Uterus (tissue), 4 donors: Measurements from ENCODE around the gene CENPX. TPM values are rescaled to one million over a fixed set of nuclear protein-coding genes. Genes with fewer than 3 reads are reported as not detected.

ENCODE experiments used
- DNase-seq, 2 donors: peaks; one replicate each; pipeline ENCODE4 v3.0.0-alpha.2; 2019 to 2020
- H3K27ac ChIP-seq, 2 donors: fragments of 200-600 bp; sonication (generic); 1 replicate in 1 of 2; 2 replicates in 1 of 2; pipeline ENCODE4 v1.5.1; 2016 to 2018
- H3K27me3 ChIP-seq, 2 donors: fragments of 200-600 bp; sonication (generic); one replicate each; pipeline ENCODE4 v1.5.1; 2018 to 2019; ENCODE audit warnings: control low read depth in 1 of 2
- H3K36me3 ChIP-seq, 2 donors: fragments of 200-600 bp; sonication (generic); one replicate each; pipeline ENCODE4 v1.5.1; 2019; ENCODE audit warnings: control low read depth in 1 of 2
- H3K4me1 ChIP-seq, 2 donors: fragments of 200-600 bp; sonication (generic); one replicate each; pipeline ENCODE4 v1.5.1; 2018 to 2019; ENCODE audit warnings: control low read depth in 1 of 2
- H3K4me3 ChIP-seq, 2 donors: fragments of 200-600 bp; sonication (generic); 1 replicate in 1 of 2; 2 replicates in 1 of 2; pipeline ENCODE4 v1.5.1; 2018 to 2019; ENCODE audit warnings: mild to moderate bottlenecking in 1 of 2
- H3K9me3 ChIP-seq, 2 donors: fragments of 200-600 bp; sonication (generic); one replicate each; pipeline ENCODE4 v1.5.1; 2019; ENCODE audit warnings: control low read depth in 1 of 2
- POLR2A ChIP-seq, 2 donors: fragments of 450-650 bp; IDR thresholded peaks; one replicate each; pipeline ENCODE4 v1.6.1; 2016; ENCODE audit warnings: antibody characterized with exemption in 2 of 2, mild to moderate bottlenecking in 1 of 2, moderate library complexity in 1 of 2
- intact Hi-C: fragments of 100-400 bp; cut with DNase I; formaldehyde crosslinking; loops from one replicate; pipeline ENCODE4 v1.15.1; 2023; ENCODE audit warnings: low total_unique reads
- total RNA-seq, 4 donors: library from RNA; depleted of rRNA in 3 of 4; stranded (reverse); fragments of >200 nt in 3 of 4; gene quantifications; one replicate each; pipeline versions ENCODE4 v1.1.0 to v1.2.4, GENCODE V29; 2014 to 2023
- TF ChIP-seq, protein P1 (sequence below), 4 experiments: fragments of 200-600 bp in 2 of 4; fragments of 450-650 bp in 2 of 4; sonication (generic) in 2 of 4; IDR thresholded peaks; one replicate each; pipeline ENCODE4 v1.5.1; 2016 to 2019; ENCODE audit warnings: antibody characterized with exemption in 4 of 4, mild to moderate bottlenecking in 2 of 4, moderate library complexity in 1 of 4
- donor health status: DM: yes; HTN: yes; CAD: no.

CENPX gene
- total RNA-seq, 4 donors from 2014 or later = 26.7 to 212 (median 49.8) TPM

DNA sequence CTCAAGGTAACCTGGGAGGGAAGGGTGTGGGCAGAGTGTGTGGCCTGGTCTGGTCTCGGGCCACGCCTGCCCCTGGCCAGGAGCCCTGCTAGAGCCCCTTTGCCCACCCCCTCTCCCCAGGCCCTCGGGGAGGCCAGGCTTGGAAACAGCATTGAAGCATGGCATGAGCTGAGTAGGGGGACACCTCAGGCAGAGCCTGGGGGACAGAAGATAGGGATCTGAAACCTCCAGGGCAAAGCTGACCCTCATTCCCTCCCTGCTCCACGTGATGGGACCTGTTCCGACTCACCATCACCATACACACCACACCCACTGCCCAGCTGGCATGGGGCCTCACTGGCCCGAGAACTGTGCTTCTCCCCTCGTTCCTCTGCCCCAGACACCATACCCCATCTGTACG is 26.4 kb upstream of the CENPX start:
- intact Hi-C loops = no loop called here
- no peak overlapping the region for H3K27ac ChIP-seq
- H3K4me3 ChIP-seq = no peak overlapping the region
- no peaks in the 10 kb centered on the region for H3K9me3 ChIP-seq
- no peaks in the 10 kb centered on the region for H3K36me3 ChIP-seq
- peaks cover 0 to 28% of the 10 kb centered on the region in 2 donors for H3K4me1 ChIP-seq
- H3K27me3 ChIP-seq = no peaks in the 10 kb centered on the region
- DNase-seq = no peak
- TF ChIP-seq, protein P1, sequence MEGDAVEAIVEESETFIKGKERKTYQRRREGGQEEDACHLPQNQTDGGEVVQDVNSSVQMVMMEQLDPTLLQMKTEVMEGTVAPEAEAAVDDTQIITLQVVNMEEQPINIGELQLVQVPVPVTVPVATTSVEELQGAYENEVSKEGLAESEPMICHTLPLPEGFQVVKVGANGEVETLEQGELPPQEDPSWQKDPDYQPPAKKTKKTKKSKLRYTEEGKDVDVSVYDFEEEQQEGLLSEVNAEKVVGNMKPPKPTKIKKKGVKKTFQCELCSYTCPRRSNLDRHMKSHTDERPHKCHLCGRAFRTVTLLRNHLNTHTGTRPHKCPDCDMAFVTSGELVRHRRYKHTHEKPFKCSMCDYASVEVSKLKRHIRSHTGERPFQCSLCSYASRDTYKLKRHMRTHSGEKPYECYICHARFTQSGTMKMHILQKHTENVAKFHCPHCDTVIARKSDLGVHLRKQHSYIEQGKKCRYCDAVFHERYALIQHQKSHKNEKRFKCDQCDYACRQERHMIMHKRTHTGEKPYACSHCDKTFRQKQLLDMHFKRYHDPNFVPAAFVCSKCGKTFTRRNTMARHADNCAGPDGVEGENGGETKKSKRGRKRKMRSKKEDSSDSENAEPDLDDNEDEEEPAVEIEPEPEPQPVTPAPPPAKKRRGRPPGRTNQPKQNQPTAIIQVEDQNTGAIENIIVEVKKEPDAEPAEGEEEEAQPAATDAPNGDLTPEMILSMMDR (IDR thresholded peaks at IDR 0.05) = no peak
- TF ChIP-seq POLR2A (IDR thresholded peaks at IDR 0.05) = no peak

DNA sequence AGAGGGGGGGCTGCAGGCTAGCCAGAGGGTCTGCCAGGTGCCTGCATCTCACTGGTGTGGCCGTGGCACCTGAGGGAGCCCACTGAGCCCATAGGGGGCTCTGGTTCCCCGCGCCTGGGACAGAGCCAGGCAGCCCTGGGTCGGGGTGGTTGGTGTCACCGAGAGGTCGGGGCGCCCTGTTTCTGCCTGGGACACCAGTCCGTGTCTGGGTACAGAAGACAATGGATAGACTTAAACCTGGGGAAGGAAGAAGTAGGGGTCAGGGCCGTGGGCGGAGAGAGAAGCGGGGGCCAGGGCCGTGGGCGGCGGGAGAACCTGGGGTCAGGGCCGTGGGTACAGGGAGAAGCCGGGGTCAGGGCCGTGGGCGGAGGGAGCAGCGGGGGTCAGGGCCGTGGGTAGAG is 25.9 kb upstream of the CENPX start:
- no peak for DNase-seq
- no peaks in the 10 kb centered on the region for H3K9me3 ChIP-seq
- no peak overlapping the region for H3K27ac ChIP-seq
- no peak overlapping the region for H3K4me3 ChIP-seq
- TF ChIP-seq POLR2A (IDR thresholded peaks at IDR 0.05) = no peak
- TF ChIP-seq, protein P1 (IDR thresholded peaks at IDR 0.05) = no peak
- H3K36me3 ChIP-seq = no peaks in the 10 kb centered on the region
- intact Hi-C loops = no loop called here
- H3K27me3 ChIP-seq = no peaks in the 10 kb centered on the region
- peaks cover 0 to 23% of the 10 kb centered on the region in 2 donors for H3K4me1 ChIP-seq

DNA sequence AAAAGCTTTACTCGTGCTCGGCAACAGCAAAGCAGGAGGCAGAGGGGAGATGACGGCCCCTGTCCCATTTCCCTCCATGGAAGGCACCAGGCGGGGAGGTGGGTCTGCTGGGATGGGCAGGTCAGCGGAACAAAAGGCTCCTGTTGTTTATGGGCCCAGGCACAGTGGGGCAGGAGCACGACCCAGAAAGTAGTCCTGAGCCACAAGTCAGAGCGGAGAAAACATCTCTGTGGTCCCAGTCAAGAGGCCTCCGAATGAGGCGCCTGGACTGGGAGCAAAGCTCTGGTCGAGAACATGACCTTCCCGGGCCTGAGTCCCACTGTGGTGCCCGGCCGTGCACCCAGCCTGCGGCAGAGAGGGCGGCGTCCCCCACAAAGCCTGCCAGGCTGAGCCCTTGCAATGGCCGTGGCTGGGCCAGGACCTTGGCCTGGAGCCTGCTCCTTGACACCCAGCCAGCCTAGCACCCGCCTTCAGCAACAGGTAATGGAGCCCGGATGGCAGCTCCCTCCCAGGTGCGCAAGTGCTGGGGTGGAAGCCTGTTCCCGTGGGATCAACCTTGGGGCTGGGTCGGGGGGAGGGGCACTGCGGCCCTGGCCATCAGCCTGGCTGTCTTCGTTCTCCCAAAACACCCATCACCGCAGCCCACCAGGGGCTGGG is 25.4 kb upstream of the CENPX start:
- no peak overlapping the region for H3K27ac ChIP-seq
- no peaks in the 10 kb centered on the region for H3K9me3 ChIP-seq
- no peak overlapping the region for H3K4me3 ChIP-seq
- H3K27me3 ChIP-seq = no peaks in the 10 kb centered on the region
- TF ChIP-seq POLR2A (IDR thresholded peaks at IDR 0.05) = no peak
- TF ChIP-seq, protein P1 (IDR thresholded peaks at IDR 0.05) = no peak
- intact Hi-C loops = no loop called here
- H3K4me1 ChIP-seq = peaks cover 0 to 18% of the 10 kb centered on the region in 2 donors
- DNase-seq = no peak
- no peaks in the 10 kb centered on the region for H3K36me3 ChIP-seq

DNA sequence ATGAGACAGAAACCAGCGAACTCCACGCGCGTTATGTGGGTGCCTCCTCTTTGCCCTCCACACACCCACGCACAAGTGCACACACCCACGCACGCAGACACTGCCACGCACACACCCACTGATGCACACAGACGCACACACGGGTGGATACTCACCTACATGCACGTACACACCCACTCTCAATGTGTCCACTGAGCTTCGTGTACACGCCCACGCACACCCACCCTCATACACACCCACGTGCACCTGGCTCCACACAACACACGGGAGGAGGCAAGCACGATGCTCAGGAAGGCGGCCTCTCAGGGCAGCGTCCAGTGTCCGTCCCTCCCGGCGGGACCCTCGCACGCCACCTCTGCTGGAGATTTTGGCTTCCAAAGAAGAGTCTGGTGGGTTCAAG is 24.7 kb upstream of the CENPX start:
- DNase-seq = no peak
- TF ChIP-seq, protein P1 (IDR thresholded peaks at IDR 0.05) = no peak
- TF ChIP-seq POLR2A (IDR thresholded peaks at IDR 0.05) = no peak
- Histone ChIP-seq H3K4me1 (peaks cover 0 to 11% of the 10 kb centered on the region in 2 donors), H3K36me3 (no peaks in the 10 kb centered on the region), H3K9me3 (no peaks in the 10 kb centered on the region), H3K27me3 (no peaks in the 10 kb centered on the region), H3K4me3 (no peak overlapping the region), H3K27ac (no peak overlapping the region)
- intact Hi-C loops = no loop called here

DNA sequence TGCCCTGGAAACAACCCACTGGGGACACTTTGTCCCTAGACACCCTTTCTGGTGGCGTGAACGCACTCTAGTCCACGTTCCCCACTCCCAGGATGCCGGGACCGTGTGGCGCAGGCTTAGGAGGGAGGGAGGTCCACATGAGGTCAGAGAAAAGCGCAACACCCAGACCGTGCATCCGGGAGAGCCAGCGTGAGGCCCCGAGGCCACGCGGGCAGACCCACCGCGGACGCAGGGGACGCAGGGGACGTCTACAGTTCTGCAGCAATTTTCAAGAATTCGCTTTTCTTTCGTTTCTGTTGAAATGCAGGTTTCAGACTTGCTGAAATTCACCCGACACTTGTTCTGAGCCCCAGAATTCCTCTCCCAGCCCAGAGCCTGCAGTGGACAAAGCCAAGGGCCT is 24.2 kb upstream of the CENPX start:
- Histone ChIP-seq H3K27me3 (no peaks in the 10 kb centered on the region), H3K4me3 (no peak overlapping the region), H3K36me3 (no peaks in the 10 kb centered on the region), H3K4me1 (peaks cover 0 to 11% of the 10 kb centered on the region in 2 donors), H3K27ac (no peak overlapping the region), H3K9me3 (no peaks in the 10 kb centered on the region)
- TF ChIP-seq, protein P1 (IDR thresholded peaks at IDR 0.05) = no peak
- no peak for TF ChIP-seq POLR2A (IDR thresholded peaks at IDR 0.05)
- DNase-seq = no peak
- intact Hi-C loops = no loop called here
